Liver (tissue), 3 donors: Measurements from ENCODE around the gene ROPN1L.

ENCODE experiments used
- CTCF ChIP-seq: fragments of 150-350 bp; IDR thresholded peaks from 2 replicates; pipeline ENCODE4 v1.5.1; 2017; ENCODE audit warnings: improper control_type of control experiment, low read depth, low read length; ENCODE audit not compliant: missing input control
- GABPA ChIP-seq, 2 donors: IDR thresholded peaks in 1 of 2; conservative IDR thresholded peaks in 1 of 2; 2 replicates each; pipeline ENCODE4 v1.6.1; 2016; ENCODE audit warnings: antibody characterized with exemption in 2 of 2, mild to moderate bottlenecking in 1 of 2, moderate library complexity in 1 of 2
- HNF4G ChIP-seq: IDR thresholded peaks from 2 replicates; pipeline ENCODE4 v1.6.1; 2016; ENCODE audit warnings: antibody characterized with exemption
- MAX ChIP-seq: IDR thresholded peaks from 2 replicates; pipeline ENCODE4 v1.6.1; 2016; ENCODE audit warnings: antibody characterized with exemption
- RAD21 ChIP-seq, 2 donors: IDR thresholded peaks; 2 replicates each; pipeline ENCODE4 v1.6.1; 2016; ENCODE audit warnings: antibody characterized with exemption in 2 of 2, mild to moderate bottlenecking in 2 of 2
- TAF1 ChIP-seq: conservative IDR thresholded peaks from 2 replicates; pipeline ENCODE4 v1.6.1; 2016; ENCODE audit warnings: antibody characterized with exemption, mild to moderate bottlenecking
- YY1 ChIP-seq: IDR thresholded peaks from 2 replicates; pipeline ENCODE4 v1.6.1; 2016; ENCODE audit warnings: antibody characterized with exemption, mild to moderate bottlenecking
- TF ChIP-seq, protein P1 (sequence below): IDR thresholded peaks from 2 replicates; pipeline ENCODE4 v1.6.1; 2016; ENCODE audit warnings: antibody characterized with exemption, mild to moderate bottlenecking
- donor health status: healthy.
- donor health status: healthy.

GRCh38 chr5:10434392-10434791 lies 7.3 kb upstream of the ROPN1L start:
- TF ChIP-seq YY1 (no peak), CTCF (no peak), HNF4G (no peak), TAF1 (no peak), GABPA (IDR thresholded peaks at IDR 0.05 in 1 of 2, conservative IDR thresholded peaks at IDR 0.05 in 1 of 2) (no peak), RAD21 (IDR thresholded peaks at IDR 0.05) (no peak), MAX (no peak)
- TF ChIP-seq, protein P1, sequence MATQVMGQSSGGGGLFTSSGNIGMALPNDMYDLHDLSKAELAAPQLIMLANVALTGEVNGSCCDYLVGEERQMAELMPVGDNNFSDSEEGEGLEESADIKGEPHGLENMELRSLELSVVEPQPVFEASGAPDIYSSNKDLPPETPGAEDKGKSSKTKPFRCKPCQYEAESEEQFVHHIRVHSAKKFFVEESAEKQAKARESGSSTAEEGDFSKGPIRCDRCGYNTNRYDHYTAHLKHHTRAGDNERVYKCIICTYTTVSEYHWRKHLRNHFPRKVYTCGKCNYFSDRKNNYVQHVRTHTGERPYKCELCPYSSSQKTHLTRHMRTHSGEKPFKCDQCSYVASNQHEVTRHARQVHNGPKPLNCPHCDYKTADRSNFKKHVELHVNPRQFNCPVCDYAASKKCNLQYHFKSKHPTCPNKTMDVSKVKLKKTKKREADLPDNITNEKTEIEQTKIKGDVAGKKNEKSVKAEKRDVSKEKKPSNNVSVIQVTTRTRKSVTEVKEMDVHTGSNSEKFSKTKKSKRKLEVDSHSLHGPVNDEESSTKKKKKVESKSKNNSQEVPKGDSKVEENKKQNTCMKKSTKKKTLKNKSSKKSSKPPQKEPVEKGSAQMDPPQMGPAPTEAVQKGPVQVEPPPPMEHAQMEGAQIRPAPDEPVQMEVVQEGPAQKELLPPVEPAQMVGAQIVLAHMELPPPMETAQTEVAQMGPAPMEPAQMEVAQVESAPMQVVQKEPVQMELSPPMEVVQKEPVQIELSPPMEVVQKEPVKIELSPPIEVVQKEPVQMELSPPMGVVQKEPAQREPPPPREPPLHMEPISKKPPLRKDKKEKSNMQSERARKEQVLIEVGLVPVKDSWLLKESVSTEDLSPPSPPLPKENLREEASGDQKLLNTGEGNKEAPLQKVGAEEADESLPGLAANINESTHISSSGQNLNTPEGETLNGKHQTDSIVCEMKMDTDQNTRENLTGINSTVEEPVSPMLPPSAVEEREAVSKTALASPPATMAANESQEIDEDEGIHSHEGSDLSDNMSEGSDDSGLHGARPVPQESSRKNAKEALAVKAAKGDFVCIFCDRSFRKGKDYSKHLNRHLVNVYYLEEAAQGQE: no peak
